SKM-1 (cell line): Measurements from ENCODE around the gene MYL9.

ENCODE experiments used
- DNase-seq: peaks from one replicate; lab custom pipeline; 2025; ENCODE audit not compliant: unreplicated experiment; lab: John Stamatoyannopoulos, UW

Gene MYL9

DNA sequence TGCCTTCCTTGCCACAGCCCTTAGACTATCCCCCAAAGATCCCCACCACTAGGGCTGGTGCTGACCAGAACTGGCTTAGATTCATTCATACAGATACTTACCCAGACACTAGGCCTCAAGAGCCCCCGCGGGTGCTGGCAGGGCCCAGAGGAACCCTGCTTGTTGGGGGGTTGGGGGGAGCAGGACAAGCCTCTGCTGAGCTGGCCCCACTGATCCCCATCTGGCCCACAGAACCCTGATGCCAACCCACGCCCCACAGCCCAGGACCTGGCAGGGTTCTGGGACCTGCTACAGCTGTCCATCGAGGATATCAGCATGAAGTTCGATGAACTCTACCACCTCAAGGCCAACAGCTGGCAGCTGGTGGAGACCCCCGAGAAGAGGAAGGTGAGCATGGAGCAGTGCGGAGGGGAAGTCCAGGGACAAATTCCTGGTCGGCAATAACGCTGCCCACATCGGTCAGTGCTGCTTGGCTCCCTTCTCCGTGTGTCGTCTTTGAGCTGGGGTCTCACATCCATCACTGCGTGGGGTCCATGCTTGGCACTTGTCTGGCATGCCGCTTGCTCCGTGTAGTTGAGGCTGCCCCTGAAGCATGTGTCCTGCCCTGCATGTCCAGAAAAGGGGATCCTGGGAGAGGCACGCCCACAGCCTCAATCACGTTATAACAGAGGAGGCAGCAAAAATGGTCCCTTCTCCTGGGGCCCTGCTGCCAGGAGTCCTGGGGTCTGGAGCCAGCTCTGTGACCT lies 15.5 kb upstream of the MYL9 start:
- DNase-seq = no peak

DNA sequence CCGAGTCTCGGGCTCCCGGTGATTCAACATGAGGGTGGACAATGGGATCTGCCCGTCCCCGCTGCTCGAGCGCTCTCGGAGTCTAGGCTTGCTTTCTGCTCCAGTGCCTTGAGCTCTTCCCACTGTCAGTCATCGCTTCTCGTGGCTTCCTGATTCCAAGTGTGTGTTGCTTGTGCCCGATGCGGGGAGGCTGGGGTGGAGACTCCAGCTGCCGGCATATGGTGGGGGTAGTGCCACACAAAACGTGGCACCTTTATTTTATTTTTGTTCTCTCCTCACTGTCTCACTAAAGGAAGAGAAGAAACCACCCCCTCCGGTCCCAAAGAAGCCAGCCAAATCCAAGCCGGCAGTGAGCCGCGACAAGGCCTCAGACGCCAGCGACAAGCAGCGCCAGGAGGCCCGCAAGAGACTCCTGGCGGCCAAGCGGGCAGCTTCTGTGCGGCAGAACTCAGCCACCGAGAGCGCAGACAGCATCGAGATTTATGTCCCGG lies 14.8 kb upstream of the MYL9 start:
- no peak for DNase-seq

DNA sequence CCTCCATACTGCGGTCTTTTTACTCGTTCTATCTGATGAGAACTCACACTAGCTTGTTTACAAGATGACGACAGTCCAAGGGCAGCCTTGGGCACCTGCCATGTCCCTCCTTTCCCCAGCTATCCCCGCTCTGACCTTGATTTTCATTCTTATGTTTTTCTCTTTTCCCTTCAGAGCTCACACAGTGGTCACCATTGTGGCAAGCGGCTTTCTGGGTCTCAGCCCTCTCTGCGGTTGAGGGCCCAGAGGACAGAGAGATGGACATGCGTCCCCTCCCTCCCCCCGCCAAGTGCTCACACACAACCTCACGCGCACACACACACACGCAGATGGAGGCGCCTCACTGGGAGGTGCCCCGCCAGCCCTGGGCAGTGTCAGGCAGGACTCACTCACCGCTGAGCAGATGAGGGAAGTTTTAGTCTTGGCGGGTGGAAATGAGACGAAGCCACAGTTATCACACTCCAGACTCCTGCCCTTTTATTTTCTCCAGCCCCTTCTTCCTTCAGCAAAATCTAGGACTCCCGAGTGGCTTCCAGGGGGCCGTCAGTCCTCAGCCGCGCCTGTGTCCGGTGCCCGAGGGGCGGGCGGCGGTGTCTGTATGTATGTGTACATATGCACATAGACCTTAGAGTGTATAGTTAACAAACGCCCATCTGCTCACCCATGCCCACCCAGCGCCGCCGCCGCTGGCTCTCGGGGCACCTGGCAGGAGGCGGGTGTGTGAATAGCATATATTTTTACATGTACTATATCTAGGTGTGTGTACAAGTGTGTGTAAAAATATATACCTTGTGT lies 13.8 kb upstream of the MYL9 start:
- no peak for DNase-seq

DNA sequence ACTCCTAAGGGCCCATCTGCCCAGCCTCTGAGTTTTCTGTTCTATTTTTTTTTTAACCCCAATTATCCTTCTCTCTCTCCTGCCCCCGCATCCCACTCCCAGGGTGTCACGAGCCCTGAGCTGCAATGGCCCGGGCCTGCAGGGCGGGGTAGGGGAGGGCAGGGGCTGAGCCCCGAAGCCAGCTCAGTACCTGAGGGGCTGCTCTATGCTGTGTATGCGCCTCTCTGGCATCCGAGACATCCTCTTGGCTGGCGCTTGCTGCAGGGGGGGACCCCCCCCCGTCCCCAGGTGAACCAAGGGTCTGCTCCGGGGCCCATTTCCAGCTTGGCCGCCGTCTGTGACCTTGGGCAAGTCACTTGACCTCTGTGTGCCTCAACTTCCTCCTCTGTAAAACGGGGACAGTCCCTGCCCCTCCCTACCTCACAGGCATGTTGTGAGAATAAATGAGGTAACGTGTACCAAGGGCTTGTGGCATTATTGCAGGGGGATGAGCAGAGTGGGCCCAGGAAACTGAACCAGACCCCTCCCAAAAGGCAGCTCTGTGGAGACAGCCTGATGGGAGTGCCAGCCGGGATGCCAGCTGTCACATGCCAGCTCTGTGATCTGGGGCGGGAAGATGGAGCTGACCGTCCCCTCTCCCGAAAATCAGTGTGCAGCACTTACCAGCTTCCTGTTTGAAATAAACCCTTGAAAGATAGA lies 13.0 kb upstream of the MYL9 start:
- DNase-seq = no peak

DNA sequence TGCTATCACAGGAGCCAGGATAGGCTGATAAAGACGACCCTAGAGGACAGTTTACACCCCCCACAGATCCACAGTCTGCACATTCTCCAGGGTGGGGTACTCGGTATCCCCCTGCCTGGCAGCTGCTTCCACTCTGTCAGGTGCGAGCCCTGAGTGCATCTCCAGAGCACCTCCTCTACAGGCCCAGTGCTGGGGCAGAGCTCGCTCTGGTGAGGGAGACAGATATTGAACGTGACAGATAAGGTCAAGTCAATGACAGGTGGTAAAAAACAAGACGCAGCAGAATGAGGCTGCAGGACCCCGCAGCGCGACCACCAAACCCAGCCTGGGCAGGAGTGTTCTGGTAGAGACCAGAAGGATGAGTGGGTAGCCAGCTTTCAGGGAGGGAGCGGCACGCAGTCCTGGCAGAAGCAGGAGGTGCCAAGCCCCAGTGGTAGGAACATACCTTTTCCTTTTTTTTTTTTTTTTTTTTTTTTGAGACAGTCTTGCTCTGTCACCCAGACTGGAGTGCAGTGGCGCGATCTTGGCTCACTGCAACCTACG lies 12.4 kb upstream of the MYL9 start:
- DNase-seq = no peak

DNA sequence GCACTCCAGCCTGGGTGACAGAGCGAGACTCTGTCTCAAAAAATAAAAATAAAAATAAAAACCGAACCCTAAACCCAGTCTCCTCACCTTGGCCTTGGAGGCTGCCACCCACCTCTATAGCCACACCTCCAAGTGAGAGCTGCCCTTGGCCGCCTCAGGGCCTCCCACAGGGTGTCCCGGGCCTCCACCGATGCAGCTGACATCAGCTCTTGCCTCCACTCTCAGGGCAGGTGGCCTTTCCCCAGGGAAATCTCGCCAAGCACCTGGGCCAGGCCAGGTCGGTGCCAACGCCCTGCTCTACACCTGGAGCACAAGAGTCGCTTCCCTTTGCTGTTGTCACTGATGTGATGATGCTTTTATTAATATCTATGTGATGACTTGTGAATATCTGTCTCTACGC lies 8.9 kb upstream of the MYL9 start:
- no peak for DNase-seq

DNA sequence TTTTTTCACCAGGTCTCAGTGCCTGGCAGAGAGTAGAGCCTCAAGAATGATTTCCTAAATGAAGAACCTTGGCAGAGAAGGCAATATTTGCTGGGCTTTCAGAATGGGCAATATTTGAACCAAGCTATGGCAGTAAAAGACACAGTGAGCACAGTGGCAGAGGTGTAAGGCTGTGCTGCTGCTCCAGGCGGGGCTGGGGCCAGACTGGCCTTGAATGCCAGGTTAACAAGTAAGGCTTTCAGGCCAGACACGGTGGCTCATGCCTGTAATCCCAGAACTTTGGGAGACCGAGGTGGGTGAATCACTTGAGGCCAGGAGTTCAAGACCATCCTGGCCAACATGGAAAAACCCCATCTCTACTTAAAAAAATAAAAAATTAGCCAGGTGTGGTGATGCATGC lies 8.5 kb upstream of the MYL9 start:
- DNase-seq = no peak

DNA sequence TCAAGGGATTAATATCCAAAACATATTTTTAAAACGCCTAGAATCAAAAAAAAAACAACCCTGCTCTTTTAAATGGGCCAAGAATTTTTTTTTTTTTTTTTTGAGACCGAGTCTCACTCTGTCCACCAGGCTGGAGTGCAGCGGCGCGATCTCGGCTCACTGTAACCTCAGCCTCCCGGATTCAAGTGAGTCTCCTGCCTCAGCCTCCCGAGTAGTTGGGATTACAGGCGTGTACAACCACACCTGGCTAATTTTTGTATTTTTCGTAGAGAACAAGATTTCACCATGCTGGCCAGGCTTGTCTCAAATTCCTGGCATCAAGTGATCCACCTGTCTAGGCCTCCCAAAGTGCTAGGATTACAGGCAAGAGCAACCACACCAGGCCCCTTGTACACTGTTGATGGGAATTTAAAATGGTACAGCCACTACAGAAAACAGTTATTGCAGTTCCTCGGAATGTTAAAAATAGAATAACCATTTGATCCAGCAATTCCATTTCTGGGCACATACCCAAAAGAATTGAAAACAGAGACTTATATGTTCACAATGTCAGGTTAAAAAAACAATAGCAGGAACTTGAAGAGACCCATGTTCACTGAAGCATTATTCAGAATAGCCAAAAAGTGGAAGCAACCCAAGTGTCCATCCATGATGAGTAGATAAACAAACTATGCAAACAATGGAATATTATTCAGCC lies 3.1 kb upstream of the MYL9 start:
- DNase-seq = no peak

DNA sequence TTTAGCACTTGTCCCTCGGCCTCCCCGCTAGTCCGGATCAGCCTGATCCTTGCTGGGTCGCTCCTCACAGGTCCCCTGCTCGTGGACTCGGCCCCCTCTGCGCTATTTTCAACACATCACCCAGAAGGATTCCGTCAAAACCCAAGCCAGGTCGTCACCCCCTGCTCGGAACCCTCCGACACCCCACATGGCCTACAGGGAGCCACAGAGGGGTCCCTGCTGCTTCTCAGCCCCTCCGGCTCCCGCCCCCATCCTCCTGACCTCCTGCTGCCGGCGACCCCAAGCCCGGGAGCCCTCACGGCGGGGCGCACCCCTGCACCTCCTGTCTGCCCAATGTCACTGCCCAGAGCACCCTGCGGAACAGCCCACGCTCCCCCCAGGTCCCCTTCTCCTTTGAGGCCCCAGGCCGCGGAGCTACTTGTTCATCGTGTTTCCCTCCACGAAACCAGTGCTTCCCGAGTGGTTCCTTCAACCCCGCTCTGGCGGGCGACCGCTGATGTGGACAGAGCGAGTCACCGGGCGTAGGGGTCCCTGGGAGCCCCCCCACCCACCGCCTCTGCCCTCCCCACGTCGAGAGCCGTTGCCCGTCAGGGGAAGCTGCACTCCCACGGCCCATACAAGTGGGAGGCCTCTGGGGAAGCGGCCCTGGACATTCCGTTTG lies 638 bp upstream of the MYL9 start:
- DNase-seq = no peak

DNA sequence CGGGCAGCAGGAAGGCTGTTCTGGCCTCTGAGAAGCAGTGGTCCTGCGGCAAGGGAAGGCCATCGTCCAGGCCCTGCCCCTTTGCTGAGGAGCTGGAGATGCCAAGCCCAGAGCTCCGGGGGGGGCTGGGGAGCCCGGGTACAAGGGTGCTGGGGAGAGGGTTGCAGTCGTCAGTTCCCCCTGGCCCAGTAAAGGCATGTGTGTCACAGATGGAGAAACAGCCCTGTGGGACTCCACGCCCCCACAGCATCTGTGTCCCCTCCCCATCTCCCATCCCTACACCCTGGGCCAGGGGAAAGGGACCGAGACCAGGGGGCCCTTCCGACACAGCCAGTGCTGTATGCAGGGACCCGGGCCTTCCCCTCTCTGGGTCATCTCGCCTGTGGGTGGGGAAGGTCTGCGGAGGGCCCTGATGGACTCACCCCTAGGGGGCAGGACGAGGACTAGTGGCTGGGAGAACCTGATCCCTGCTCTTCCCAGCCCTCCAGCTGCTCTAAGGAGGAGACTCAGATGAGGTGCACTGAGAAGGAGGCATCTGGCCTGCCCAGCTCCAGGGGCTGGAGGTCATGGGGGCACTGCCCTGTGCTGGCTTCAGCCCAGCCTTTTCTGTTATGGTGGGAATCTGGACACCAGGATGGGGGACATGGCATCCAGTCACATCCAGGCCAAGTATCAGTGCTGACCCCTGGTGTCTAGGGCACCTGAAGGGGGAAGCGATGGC lies 609 bp downstream of the MYL9 start:
- DNase-seq = no peak

DNA sequence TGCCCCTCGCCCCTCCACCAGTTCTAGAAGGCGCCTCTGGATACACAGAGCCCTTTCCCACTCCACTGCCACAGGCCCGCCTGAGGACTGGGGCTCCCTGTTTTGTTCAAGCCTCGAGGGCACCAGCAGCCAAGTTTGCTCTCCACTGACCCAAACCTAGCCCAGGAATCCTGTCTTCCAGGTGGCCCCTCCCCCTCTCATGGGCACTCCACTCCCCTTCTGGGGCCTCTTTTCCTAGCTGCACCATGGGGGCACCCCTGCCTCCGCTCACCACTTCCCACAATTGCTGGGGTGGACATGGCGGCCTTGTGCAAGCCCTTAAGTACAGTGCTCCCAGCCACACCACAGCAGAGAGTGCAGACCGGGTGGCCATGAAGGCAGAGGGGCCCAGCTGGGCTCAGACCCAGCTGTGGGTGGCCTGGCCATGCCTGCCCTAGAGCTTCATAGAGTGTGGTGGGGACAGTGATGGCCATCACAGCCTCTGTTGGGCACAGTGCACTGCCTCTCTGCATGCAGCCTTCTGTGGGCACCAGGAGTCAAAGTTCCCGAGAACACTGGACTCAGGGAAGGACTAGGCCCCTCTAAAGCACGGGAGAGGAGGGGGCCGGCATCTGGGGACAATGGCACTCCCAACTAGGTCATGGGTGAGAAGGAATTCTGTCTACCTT lies 1.3 kb downstream of the MYL9 start:
- no peak for DNase-seq

DNA sequence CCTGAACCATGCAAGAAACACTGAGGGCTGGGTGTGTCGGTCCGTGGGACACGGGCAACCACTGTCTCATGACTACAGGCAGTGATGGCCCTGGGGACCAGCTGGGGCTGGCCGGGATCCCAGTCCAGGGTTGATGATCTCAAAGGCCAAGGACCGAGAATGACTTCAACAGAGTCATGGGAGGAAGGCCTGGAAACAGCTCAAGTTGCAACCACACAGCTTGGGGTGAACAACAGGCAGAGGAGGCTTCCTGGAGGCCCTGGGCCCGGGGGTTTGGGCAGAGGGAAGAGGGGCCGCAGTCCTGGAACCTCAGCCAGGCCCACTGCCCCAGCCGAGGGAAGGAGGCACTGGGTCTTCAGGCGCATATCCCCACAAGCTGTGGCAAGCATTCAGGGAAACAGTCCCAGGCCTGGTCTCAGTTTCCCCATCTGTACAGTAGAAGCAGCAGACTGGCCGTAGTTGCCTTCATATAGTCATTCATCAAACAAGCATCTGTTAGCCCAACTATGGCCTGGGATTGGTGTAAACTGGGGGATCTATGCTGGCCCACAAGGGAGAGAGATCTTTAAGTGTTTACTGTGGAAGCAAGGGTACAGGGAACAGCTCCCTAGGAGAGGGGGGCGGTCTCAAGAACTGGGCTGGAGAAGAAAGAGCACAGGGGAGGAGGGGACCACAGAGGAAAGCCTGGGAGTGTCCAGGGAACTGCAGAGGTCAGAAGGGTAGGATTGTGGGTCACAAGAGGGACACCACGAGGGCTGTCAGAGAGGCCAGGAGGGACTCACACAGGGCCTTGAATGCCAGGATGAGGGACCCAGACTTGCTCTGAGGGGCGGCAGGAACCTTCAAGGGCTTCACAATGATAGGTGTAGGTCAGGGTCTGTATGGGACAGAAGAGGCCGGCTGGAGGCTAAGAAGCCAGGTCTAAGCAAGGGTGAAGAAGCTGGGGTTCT lies 2.1 kb downstream of the MYL9 start:
- DNase-seq = no peak

DNA sequence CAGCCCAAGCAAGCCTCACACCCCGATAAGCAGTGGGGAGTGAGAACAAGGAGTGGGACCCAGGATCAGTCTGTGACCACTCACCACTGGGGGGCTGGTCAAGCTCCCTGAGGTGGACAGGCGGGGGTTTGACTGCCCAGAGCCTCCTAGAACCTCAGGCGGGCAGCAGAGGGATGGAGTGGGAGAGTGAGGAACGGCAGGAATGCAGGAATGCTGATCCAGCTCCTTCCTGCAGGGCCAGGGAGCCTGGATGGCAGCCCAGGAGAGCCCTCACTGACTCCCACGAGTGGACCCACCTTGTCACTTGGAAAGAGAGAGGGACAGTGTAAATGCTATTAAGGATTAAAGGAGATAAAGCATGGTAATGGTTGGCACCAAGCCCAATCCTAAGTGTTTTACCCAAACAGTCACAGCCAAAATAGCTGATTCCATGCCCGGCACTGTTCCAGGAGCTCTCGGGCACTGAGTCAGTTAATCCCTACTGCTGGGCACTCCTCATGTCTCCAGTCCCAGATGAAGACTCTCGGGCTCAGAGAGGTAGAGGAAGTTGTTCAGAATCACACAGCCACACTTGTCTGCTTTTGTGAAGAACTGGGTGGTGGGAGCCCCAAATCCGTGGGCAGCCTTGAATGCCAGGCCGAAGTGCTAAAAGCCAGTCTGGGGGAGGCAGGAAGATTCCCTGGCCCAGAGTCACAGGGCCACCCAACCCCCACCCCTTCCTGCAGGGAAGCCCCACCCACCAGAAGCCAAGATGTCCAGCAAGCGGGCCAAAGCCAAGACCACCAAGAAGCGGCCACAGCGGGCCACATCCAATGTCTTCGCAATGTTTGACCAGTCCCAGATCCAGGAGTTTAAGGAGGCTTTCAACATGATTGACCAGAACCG lies 3.1 kb downstream of the MYL9 start:
- no peak for DNase-seq

DNA sequence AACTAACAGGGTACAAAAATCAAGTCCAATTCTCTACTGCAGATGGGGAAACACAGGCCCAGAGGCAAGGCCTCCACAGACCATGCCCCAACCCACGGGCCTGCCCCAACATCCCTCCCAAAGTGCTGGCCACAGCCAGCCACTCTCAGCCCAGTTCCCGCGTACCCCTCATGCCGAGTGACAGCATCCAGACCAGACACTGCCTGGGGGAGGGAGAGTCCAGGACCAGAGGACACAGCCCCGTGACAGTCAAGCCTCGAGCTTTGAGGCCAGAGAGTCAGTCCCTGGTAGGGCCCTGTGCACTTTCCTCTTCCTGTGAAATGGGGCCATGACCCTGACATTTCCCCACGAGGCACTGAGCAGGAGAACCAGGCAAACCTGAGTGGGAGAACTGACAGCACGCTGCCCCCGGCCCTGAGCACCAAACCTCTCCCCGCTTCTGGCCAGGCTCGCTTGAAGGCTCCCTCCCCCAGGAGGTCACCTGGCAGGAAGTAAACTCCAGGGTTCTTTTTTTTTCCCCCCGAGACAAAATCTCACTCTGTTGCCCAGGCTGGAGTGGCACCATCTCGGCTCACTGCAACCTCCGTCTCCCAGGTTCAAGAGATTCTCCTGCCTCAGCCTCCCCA lies 4.9 kb downstream of the MYL9 start:
- DNase-seq = no peak

DNA sequence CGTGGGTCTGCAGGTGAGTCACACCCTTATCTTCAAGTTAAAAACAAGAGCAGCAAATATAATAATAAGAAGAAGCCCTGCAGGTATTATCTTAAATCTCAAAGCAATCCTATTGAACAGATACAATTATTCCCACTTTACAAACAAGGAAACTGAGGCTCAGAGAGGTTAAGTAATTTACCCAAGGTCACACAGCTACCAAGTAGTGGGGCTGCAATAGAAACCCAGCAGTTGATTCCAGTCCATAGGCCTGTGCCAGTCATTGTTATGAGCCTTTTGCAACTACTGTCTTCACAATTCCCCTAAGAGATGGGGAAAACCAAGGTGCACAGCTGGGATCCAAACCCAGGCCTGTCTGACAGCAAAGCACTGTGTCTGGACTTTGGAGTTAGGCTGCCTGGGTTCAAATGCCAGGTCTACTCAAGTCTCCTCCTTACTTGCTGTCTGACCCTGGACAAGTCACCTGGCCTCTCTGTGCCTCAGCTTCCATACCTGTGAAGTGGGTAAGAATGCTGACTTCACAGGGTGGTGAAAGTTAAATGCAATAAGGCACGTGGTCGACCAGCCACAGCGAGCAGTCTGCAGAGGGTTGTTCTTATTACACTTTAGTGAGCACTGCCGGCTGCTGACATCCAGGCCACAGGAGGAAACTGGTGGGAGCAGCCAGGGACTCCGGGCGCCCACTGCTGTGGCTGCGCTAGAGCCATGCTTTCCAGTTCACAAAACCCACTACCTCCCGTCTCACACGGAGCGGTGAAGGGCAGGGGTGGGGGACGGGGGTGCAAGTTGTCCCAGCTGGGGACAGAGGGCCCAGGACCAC lies 6.1 kb downstream of the MYL9 start:
- DNase-seq = no peak

DNA sequence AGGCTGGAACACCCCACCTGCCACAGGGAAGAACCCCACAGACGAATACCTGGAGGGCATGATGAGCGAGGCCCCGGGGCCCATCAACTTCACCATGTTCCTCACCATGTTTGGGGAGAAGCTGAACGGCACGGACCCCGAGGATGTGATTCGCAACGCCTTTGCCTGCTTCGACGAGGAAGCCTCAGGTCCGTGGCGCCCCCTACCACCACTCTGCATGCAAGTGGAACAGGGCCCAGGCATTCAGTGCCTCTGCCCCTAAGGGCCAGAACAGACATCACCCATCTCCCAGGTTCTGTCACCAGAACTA lies 6.6 kb downstream of the MYL9 start:
- no peak for DNase-seq
